CD4-positive, alpha-beta T cell treated with Interleukin-10 for 1 hour (primary cell): ENCODE results near the gene MRPS34.

Source experiments
- DNase-seq: peaks from one replicate; pipeline ENCODE4 v3.0.0-alpha.2; 2020

MRPS34 gene

DNA sequence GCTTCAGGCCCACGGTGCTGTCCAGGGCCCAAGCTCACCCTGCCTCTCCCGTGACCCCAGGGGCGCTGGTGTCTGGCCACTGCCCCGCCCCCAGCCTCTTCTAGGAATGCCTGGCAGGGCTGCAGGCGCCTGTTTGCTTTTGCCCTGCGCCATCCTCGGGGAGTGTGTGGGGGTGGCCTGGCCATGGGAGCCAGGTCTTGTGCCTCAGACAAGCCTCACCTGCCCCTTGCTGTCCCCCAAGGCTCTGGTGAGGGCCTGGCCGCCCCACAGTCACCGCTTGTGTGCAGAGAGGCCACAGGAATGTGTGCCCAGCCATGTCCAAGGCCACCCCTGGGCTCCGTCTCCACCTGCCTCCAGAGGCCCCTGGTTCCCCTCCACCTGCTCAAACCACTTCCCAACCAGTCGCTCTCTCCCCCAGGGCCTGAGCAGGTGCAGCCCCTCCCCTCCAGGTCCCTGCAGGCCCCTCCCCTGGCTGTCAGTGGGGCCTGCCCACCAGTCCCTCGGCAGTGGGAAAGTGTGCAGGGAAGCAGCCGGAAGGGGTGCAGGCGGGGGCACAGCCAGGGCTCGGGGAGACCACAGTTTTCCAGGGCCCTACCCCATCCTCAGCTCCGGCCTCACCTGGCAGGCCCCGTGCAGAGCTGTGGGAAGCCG is 21.4 kb upstream of the MRPS34 start:
- DNase-seq, result no peak

DNA sequence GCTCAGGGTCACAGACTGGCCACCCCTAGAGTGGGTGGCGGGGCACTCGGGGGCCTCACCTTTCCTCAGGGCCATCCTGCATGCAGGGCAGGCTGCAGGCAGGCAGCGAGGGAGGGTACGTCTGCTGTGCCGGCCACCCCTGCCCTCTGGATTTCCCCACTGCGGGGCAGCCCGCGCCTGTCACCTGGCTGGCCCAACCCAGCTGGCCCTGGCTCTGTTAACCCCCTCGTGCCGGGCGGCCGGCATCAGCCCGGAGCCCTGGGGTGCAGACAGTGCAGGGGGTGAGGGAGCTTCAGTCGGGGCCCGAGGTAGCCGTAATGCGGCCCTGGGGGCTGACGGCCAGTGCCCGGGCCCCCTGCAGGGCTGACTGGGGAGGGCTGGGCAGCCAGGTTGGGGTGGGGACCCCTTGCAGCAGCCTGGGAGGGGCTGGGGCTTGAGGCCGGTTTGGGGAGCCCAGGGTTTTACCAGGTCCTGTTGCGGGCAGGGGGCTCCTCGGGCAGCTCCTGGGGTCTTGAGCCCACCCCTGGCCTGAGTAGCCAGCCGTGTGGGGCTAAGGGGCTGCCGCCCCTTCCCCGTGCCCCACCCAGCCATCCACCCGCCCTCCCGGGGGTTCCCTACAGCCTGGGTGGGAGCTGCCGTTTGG is 20.8 kb upstream of the MRPS34 start, which contains the start of gene IGFALS:
IGFALS (minus strand) TSS at position 128 of the 643 bp plus-strand sequence; CDS start at position 75, 53 bp downstream.
- DNase-seq, result no peak

DNA sequence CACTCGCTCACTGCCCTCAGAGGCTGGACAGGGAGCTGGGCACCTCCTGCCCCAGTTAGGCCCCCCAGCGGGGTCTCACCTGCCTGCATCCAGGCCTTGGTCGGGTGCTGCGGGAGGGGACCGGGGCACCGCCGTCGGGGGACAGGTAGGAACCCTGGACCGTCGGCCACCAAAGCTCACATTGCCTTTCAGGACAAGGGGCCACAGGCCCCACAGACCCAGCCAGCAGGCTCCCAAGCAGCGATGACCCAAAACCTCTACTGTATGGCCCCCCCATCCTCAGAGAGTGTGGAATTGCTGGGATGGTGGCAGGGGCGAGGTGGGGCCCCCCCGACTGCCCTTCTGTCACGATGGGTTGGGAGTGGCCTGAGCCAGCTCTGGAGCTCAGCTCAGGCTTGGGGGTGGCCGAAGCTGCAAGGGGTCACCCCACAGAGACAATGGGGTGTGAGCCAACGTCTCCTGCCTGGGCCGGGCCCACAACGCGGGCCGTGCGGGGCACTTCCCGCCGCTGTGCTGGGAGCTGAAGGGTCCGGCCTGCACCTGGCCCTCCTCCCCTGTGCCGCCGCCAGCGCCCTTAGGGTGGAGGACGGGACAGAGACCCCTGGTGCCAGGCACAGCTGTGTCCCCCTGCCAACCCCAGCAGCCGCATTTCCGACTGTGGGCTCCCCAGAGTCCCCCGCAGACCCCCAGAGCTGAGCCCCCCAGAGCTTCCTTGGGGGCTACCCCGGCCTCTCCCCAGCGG is 20.1 kb upstream of the MRPS34 start:
- no peak for DNase-seq

DNA sequence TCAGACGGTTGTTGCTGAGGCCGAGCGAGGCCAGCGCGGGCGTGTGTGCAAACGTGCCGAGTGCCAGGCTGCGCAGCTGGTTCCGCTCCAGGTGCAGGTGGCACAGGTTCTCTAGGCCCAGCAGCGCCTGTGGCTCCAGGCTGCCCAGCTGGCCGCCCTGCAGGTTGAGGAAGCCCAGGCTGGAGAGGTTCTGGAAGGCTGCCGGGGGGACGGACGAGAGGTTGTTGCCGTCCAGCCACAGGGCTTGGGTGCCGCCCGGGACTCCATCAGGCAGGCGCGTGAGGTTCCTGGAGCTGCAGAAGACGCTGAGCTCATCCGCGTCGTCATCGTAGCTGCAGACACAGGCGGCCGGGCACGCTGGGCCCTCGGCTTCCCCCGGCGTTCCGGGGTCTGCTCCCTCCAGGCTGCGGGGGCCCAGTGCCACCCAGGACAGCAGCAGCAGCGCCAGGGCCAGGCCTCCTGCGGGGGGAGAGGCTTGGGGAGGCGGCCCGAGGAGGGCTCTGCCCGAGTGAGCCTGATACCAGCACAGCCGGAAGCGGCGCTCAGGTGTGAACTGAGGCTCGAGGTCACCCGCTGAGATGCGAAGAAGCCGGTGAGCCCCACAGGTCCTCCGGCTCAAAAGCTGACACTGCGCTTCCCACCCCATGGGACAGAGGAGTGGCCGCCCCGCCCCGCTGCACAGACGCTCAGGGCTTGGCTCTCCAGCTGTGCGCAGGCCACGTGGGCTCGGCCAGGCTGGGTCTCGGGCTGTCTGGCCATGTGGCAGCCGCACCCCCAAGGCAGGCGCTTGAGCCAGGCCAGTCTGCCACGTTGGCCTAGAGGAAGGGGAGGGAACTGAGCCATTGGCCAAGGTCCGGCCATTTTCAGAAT is 19.2 kb upstream of the MRPS34 start:
- DNase-seq, result no peak

DNA sequence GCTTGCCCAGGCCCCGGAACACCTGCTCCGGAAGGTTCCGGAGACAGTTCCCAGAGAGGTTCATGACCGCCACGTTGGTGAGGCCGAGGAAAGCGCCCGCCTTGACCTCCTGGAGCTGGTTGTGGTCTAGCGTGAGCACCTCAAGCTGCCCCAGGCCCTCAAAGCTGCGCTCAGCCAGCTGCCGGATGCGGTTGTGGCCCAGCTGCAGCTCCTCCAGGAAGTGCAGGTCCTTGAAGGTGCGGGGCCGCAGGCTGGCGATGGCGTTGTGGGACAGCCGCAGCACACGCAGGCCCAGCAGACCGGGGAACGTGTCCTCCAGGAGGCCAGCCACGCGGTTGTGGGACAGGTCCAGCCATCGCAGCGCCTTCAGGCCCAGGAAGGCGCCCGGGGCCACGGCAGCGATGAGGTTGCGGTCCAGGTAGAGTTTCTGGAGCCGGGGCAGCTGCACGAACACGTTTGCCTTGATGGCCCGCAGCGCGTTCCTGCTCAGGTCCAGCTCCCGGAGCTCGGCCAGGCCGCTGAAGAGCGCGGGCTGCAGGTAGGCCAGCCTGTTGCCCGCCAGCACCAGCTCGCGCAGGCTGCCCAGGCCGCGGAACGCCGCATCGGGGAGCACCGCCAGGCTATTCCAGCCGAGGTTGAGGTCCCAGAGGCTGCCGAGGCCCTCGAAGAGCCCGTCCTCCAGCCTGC is 18.5 kb upstream of the MRPS34 start:
- DNase-seq, result no peak

DNA sequence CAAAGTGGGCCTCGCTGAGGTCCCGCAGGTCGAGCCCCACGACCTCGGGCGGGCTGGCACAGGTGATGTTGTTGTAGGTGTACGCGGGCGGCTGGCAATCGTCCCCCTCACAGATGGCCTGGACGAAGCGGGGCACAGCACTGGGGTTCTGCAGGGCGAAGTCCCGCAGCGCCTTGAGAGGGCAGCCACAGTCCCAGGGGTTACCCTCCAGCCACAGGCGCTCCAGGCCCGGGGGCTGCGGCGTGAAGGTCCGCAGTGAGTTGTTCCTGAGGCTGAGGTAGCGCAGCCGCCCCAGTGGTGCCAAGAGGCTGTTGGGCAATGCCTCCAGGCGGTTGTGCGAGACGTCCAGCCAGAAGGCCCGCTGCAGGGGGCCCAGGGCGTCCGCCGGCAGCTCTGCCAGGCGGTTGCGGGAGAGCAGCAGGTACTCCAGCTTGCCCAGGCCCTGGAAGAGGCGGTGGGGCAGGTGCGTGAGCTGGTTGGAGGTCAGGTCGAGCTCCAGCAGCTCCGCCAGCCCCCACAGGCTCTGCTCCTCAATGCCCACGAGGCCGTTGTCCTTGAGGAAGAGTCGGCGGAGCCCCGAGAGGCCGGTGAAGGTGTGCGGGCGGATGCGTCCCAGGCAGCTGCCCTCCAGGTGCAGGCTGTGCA is 17.8 kb upstream of the MRPS34 start:
- no peak for DNase-seq

DNA sequence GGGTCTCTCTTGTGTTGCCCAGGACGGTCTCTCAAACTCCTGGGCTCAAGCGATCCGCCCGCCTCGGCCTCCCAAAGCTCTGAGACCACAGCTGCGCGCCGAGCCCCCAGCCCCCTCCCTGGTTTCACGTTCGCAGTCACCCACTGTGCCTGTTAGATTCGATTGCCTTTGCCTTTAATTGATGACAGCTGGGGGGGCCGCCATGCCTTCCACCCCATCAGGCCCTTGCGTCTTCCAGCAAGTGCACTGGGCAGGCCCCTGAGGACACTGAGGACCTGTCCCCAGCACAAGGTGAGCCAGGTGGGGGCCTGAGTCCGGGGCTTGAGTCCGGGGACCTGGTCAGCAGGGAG is 17.3 kb upstream of the MRPS34 start:
- DNase-seq, result no peak

DNA sequence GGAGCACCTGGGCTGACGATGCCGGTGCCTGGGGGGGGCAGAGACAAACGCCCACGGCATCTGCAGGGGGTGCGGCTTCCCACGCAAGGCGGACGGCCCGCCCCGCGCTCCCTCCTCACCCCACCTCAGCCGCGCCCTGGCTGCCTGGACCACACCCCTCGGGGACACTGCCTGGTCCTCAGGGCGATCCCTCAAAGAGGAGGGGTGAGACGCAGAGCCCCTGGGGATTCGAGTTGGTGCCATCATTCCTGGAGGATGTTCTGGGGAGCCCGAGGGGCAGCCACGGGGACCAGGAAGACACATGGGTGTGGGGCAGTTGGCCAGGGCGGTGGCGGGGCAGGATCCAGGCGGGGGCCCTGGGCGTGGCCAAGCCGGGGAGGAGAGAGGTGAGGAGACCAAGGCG is 16.7 kb upstream of the MRPS34 start:
- no peak for DNase-seq

DNA sequence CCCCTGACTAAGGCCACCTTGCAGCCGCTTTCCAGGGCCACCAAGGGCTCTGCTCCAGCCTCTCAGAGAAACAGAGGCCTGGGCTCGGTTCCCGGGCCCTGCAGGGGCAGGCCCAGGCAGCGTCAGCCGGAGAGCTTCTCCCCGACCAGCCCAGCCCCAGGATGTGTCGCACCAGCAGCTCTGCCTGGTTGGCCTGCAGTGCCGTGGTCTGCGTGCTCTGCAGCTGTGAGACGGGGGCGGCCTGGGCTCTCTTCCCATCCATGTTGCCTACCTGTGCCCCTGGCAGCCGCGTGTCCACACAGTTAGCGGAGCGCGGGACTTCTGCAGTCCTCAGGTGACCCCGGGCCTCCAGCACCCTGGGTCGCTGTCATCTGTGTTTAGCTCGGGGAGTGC is 15.8 kb upstream of the MRPS34 start:
- no peak for DNase-seq

DNA sequence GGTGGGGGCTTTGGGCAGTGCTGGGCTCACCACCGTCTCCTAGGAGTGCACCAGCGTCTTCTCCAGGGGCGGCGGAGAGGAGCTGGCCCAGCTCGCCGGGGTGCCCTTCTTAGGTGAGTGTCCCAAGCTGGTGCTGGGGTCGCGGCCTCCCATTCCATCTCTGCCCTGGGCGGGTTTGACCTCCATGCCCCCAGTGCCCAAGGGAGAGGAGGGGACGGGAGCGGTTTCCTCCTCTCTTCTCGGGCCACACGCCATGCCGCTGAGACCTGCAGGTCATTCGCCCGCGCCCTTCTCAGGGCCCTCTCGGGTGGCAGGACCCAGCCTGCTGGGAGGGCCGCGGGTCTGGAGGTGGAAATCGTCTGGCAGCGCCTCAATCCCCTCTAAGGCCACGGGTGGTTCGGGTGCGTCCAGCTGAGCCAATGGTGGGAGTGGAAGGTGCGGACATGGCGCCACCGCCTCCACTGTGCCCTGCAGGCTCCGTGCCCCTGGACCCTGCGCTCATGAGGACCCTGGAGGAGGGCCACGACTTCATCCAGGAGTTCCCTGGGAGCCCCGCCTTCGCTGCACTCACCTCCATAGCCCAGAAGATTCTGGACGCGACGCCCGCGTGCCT is 15.3 kb upstream of the MRPS34 start:
- no peak for DNase-seq

DNA sequence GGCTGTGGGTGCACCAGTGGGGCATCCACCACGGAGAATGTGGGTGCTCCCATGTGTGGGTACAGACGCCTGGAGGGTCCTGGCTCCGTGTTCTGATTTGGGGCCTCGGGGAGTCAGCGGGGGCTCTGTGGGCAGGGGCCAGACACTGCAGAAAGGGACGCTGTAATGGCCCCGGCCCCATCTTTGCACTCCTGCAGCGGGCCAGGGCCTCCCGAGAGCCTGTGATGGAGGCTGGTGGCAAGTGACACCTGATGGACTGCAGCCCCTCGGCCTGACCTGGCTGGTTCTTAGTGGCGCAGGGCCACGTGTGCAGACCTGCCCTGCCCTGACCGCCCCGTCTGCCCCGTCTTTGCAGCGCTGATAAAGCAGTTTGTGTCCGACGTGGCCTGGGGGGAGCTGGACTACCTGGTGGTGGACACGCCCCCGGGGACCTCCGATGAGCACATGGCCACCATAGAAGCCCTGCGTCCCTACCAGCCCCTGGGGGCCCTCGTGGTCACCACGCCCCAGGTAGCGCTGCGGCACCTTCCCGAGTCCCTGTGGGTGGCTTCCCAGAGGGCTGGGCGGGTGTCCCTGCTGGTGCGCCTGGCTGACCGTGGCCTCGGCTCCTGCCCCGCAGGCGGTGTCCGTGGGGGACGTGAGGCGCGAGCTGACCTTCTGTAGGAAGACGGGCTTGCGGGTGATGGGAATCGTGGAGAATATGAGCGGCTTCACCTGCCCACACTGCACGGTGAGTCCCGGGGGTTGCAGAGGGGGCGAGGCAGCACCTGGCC is 14.6 kb upstream of the MRPS34 start:
- no peak for DNase-seq

DNA sequence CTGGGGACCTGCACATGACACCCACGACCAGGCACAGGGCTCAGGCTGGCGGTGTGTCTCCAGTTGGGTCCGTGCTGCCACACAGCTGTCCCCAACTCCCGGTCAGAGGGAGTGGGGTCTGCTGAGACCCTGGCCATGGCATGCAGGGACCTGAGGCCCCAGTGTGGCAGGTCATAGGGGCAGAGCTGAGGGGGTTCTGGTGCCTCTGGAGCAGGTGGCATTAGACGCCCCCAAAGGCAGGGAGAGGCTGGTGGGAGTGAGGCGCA is 14.1 kb upstream of the MRPS34 start:
- DNase-seq, result no peak

DNA sequence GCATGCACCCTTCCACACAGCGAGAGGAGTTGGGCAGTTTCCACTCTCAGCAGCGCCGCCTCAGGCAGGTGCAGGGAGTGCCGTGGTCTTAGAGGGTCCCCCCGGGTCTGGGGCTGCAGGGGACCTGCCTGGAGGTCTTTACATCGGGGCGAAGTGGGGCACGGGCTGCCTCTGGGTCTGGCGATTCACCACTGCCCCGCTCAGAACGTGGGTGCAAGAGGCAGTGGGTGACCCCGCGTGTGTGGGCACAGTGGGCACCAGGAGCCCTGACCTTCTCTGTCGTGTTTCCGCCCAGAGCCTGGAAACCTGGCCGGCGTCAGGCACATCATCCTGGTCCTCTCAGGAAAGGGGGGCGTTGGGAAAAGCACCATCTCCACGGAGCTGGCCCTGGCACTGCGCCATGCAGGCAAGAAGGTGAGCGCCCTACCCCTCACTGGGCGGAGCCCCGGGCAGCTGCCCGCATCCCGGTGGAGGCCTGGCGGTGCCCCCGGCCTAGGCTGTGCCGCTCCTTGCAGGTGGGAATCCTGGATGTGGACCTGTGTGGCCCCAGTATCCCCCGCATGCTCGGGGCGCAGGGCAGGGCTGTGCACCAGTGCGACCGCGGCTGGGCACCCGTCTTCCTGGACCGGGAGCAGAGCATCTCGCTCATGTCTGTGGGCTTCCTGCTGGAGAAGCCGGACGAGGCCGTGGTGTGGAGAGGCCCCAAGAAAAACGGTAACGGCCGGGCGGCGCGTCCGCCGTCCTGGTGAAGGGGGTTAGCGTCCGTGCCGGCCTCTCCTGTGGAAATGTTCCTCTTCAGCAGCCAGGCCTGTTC is 13.5 kb upstream of the MRPS34 start:
- DNase-seq, result no peak

DNA sequence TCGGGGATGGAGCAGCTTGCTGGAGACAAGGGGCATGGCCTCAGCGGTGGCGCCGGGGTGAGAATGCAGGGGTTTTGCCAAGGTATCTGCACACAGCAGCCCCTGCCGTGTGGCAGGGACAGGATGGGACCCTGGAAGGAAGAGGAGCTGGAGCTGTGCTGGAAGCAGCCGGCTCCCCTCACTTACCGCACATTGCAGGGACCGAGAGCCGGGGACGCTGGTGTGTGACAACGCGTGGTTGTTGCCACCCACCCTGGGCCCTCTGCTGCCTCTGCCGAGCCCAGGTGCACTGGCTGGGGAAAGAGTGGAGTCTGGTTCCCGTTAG is 12.9 kb upstream of the MRPS34 start:
- no peak for DNase-seq

DNA sequence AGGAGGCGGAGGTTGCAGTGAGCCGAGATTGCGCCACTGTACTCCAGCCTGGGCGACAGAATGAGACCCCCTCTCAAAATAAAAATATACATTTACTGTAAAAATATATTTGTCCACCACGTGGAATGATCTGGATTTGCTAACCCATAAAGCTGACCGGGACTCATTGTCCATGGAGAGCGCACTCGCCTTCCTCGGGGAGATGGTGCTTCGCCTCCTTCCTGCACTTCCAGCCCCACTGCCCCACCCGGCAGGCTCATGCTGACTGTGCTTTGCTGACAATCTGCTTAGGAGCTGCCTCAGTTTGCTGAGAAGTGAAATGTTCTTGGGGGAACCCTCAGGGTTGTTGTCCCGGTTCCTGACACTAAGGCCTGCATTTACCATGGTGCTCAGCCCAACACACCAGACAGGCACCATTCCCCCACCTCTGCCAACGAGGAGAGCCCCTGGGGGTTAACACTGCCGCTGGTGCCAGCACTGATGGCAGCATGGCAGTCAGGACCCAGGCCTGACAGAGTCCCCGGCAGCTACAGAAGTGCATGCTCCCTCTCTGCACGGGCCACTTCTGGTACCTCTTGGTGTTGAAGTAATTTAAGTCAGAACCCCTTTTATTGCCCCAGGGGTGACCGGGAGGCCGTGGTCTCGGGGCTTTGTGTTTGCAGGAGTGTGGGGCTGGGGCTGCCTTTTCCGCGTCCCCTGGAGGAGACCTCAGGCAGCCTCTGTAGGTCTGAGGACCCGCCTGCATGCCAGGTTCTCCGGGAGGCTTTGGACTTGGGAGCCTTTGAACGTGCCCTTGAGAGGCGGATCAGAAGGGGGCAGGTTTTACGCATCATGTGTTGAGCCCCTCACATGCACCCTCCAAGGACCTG is 12.3 kb upstream of the MRPS34 start:
- no peak for DNase-seq

DNA sequence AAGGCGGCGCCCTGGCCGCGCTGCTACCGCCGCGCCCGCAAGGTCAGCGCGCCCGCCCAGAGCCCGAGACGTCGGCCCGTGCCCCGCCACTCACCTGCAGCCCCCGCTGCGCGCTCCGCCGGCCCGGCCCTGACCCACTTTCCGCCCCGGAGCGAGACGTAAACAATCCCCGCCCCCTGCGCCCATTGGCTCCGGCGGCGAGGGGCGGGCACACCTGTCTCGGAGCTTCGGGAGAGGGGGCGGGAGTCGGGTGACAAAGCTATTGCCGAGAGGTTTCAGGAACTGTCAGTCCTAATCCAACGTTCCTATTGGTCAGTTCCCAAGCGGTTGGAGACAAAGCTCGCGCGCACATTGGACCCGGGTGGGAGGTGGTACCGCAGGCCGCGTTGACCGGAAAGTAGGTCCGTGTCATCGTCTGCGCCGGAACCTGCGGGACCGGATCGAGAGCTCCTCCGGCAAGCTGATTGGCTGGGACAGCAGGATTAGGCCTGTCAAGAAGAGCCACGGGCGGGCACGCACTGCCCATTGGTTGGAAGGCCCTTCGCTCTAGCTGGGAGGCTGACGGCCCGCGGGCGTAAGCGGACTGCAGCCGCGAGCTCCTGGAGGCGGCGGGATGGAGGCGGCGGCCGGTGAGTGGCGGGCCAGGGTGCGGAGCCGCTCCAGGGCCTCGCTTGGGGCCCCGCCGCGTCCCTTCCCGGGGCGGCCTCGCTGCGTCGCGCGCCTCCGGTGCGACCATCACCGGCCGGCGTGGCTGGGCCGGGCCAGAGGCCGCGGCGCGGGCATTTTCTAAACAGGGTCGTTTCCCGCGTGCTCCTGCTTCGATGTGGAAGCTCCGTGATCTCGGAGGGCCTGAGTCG is 9.7 kb upstream of the MRPS34 start, which contains the start of the genes NUBP2 and SPSB3:
NUBP2 (plus strand) TSS at position 553 of the 857 bp plus-strand sequence; CDS start at position 614, 61 bp downstream.
SPSB3 (minus strand) TSS at position 164 of the 857 bp plus-strand sequence. CDS start 1,088 bp downstream, outside the sequence.
- DNase-seq, result peak; percentile 99

DNA sequence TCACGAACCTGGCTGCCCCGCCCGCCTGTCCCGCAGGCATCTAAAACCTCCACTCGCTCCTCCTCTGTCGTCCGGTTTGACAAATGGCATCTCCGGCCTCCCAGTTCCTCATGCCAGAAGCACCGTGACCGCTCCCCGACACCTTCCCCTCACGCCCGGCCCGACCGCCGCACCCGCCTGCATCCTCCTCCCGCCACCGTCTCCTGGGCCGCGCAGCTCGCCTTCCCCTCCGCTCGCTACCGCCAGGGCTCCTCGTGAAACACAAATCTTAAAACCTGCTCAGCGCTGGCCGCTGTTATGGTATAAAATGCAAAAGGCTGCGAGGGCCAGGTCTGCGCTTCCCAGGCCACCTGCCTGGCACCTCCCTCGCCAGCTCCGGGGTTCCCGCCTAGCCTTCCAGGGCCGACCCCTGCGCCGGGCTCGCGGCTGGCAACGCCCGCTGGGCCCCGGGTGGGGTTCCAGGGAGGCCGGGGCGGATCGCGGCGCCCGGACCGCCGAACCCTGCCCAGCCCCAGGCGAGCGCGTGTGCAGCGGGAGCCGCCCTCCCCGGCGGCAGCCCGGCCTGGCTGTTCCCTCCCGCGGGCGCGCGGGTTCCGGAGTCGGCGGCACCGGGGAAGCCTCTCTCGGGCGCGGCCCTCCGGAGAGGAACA is 8.9 kb upstream of the MRPS34 start:
- DNase-seq, result peak; percentile 32

DNA sequence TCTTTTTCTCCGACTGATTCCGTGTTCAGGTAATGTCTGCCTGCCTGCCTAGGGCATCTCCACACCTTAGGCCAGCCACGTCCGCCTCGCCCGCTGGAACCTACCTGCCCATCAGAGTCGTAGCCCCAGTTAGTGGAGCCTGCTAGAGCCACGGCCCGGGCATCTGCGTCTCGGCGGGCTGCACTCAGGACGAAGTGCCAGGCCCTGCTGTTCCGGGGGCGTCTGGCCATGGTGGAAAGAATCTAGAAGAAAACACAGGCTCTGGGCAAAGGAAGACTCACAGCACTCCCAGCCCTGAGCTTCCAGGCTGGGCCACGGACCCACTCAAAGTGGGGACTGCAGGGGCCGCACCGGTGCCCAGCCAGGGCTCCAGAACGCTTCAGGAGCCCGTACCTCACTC is 8.3 kb upstream of the MRPS34 start:
- DNase-seq, result no peak
